Limb (tissue), 2 donors: ENCODE results near the gene BZW1.
A peak's percentile ranks its signal among the peaks of the same experiment; 100 is the strongest.
"Not testable (repeated sequence)": the region's sequence is repeated elsewhere in the genome, so short reads cannot be mapped to it uniquely, and the experiment has no call there.

Experiments
- DNase-seq, 2 donors: peaks; one replicate each; pipeline ENCODE4 v3.0.0-alpha.2; 2016; ENCODE audit errors: extremely low spot score in 2 of 2

Gene BZW1

DNA sequence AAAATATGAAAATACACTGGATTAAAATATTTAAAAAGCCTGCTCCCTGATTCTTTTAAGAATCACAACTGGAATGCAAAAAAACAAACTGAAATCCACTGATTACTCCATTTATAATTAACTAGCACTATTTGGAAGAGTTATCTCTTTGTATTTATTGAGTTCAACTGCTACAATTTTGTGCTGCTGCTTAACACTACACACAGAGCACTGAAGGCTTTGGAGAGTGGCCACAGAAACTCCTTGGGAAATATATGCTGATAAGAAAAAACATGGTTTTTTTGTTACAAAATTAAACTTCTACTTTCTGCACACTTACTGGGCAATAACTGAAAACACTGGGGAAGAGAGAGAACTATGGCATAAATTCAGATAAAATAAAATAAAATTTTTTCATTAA is 19.8 kb upstream of the BZW1 start:
- no peak for DNase-seq

DNA sequence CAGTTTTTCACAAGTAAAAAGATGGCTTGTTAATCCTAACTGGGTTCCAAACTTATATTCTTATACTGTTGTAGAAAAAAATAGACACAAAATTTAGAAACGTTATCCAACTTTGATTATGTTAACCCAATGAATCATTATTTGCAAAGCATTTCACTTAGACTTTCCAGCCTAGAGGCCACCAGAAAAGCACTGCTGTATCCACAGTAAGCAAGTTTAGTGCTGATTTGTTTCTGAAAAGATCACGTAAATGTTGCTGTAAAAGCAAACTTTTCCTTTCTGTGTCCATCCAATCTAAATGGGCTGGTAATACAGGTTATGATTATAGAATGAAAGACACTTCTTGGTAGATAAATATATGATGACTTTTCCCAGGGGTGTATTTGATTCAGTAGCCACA is 17.6 kb upstream of the BZW1 start:
- no peak for DNase-seq

- DNase-seq: no peak
These were observed 16.7 kb upstream of the BZW1 start for GRCh38 chr2:200795028-200795440.

DNA sequence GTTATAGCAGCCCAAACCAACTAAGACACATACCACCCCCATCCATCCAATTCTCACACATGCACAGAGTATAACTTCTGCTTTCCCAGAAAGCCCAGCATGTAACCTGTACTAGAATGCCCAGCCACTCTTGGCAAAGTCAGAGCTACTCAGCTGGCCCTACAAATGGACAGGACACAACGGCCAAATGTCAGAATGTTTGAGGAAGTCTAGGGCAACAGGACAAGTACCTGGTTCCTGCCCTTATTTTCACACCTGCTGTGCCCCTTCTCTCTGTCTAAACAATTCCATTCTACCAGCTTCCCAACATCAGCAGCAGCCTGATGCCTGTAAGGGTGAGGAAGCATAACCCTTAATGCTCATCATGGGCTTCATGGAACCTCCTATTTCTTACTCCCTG is 15.1 kb upstream of the BZW1 start:
- no peak for DNase-seq

GRCh38 chr2:200797242-200797770 is 14.4 kb upstream of the BZW1 start:
- no peak for DNase-seq

- no peak for DNase-seq
These were observed 13.2 kb upstream of the BZW1 start for GRCh38 chr2:200798514-200798913.

GRCh38 chr2:200800458-200800857 is 11.3 kb upstream of the BZW1 start:
- DNase-seq: no peak

- DNase-seq: not testable (repeated sequence)
These were observed 10.3 kb upstream of the BZW1 start for GRCh38 chr2:200801431-200801830.

DNA sequence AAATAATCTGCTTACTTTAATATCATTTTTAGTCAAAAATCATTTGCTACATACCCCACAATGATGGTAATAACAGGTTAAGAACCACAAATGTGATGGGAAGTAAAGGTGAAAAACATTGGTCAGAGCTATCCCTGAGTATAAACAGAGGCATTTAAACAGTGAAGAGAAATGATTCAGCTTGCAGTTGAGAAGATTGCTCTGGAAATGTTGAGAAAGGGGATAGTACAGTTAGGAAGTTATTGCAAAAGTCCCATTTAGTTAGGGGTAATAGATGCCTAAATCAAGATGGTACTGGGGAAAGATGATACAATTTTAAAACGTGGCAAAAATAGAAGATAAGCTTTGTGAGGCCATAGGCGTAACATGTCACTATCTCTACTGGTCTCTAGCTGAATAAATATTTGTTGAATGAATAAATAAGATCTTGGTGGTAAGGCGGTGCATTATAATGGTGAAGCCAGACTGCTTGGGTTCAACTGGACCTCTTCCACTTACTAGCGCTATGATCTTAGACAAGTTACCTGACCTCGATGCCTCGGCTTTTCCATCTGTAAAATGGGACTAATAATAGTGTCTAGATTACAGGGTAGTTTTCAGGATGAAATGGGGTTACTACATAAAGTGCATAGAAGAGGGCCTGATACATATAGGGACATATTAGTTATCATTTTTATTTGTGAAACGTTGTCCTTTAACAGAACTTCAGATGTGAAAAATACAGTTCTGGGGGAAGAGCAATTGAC is 2.0 kb upstream of the BZW1 start:
- no peak for DNase-seq

GRCh38 chr2:200810252-200810997 is 1.3 kb upstream of the BZW1 start:
- no peak for DNase-seq

DNA sequence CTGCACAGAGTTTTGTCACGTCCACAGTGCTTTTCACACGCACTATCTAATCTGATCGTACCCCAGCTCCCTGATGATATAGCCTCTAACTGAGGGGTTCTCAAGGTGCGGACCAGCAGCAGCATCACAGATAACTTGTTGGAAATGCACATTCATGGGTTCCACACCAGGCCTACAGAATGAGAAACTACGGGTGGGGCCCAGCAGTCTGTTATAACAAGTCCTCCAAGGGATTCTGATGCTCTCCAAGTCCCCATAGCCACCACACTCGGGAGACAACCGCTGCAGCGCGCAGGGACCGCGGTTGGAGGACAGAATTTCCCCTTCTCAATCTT is 745 bp upstream of the BZW1 start:
- no peak for DNase-seq

- DNase-seq: peak; percentile 24 to 83
These were observed 662 bp downstream of the BZW1 start for GRCh38 chr2:200812122-200813022.

- DNase-seq: no peak
These were observed 2.6 kb downstream of the BZW1 start for GRCh38 chr2:200814276-200814815.

DNA sequence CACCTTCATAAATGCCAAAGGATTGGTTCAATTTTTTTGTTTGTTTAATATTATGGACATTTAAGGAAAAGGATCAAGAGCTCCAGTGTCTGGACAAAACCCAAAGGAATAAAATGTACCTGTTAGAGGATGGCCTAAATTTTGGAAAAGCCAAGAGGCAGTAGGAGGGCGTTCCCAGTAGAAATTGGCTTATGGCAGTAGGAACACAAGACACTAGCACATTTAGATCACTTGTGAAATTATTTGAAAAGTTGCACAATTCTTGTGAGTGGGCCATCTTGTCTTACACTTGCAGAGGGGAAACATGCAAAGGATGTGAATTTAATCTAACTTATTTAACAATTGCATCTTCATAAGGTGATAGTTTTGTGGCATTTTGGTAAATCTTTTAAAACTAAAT is 3.2 kb downstream of the BZW1 start:
- DNase-seq: no peak

- DNase-seq: not testable (repeated sequence)
These were observed 7.0 kb downstream of the BZW1 start for GRCh38 chr2:200818732-200819131.

- no peak for DNase-seq
These were observed 9.0 kb downstream of the BZW1 start for GRCh38 chr2:200820573-200821234.

- no peak for DNase-seq
These were observed 10.1 kb downstream of the BZW1 start for GRCh38 chr2:200821686-200822245.

DNA sequence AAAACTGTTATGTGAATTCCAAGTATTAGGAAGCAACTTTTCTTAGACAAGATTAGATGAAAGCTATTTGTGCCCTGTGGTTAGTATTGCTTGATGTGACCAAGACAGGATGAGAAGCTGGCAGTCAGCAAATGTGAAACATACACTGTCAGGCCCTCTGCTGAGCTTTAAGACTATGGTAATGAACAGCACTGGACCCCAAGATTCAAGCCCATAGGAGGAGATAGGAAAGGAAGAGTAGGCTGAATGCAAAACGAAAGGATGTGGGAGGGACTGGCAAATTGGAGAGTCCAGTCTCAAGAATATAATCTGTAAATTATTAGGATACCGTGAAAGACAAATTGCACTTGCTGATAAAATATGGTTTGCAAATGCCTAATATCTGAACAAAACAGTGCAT is 16.4 kb downstream of the BZW1 start:
- DNase-seq: no peak

DNA sequence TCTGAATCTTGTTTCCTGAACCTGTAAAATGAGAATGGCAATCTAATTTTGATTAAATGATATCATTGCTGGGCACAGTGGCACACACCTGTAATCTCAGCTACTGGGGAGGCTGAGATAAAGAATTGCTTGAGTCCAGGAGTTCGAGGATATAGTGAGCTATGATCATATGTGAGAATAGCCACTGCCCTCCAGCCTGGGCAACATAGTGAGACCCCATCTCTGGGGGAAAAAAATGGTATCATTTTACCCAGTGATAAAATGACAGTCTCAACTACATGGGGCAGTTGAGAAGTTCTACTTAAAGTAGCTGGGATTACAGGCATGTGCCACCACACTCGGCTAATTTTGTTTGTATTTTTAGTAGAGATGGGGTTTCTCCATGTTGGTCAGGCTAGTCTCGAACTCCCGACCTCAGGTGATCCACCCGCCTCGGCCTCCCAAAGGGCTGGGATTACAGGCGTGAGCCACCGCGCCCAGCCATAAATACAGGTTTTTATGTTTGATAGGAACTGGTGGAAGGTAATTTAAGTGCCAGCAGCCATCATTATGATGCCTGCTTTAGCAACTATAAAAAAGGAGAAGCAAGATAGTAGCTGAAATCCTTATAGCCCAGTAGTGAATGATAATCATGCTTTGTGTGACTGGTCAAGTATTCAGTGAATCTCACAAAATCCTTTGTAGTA is 17.0 kb downstream of the BZW1 start:
- DNase-seq: no peak

GRCh38 chr2:200829258-200829655 is 17.5 kb downstream of the BZW1 start:
- DNase-seq: no peak
